CD4-positive, alpha-beta T cell treated with Interleukin-15 for 1 hour (primary cell): ENCODE measurements around the gene OOSP1.
"Not testable (repeated sequence)": the region's sequence is repeated elsewhere in the genome, so short reads cannot be mapped to it uniquely, and the experiment has no call there.

Source experiments
- DNase-seq: peaks from one replicate; pipeline ENCODE4 v3.0.0-alpha.2; 2020

The OOSP1 gene, protein sequence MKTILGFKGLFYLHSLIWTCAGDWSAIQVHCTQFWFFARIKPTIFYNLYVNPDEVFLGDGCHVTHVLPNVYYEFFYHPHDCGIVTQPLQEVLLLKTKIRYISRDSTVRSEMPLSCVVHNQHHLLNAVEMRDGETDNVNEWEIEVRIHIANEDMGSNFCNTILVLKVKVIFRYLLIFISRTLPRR

DNA sequence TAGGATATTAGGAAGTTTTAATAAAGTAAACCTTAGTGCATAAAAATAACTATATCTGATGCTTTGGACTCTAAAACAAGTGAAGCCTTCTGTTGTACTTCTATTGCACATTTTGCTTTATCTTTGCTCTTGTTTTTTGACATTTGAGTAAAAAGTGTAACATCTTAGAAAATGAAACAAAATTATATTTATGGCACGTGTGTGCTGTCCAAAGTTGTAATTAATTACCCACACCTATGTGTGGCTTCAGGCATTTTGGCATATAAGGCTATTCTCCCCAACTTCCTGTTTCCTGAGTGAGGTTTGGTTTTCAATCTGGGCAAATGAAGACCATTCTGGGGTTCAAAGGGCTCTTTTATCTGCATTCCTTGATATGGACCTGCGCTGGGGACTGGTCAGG lies at the start of gene OOSP1:
TSS of gene OOSP1 (plus strand) at position 301 of the 400 bp plus-strand sequence. CDS start at position 324, 23 bp downstream.
- DNase-seq = no peak

DNA sequence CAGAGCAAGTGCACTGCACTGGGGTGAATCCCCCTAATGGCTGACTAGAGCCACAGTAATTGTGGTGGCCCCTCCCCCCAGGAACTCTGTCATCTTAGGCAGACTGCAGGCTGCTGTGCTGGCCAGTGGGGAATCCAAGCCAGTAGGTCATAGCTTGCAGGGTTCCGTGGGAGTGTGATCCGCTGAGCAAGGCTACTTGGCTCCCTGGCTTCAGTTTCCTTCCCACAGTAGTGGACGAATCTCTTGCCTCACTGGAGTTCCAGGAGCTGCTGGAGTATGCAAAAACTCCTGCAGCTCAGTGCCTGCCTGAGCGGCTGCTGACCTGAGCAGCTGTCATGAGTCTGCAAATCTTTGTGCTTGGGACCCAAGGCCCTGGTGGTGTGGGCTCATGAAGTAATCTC lies 46.5 kb upstream of the OOSP1 start:
- no peak for DNase-seq

DNA sequence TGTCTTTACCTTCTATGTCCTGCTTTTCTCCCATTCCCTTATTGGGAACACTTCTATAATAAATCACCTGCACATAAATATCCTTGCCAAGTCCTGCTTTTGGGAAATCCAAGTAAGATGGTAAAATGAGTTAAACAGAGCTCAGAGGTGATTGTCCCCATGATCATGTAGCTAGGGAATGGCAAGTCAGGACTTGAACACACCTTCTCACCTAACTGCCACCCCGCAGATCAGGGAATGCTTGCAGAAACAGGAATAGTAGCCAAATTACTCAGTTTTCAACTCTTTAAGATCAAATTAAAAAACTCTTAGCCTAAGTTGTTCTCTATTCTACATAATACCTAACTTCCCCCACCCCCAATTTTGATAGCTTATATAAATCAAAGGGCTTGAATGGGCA lies 43.6 kb upstream of the OOSP1 start:
- DNase-seq = no peak

DNA sequence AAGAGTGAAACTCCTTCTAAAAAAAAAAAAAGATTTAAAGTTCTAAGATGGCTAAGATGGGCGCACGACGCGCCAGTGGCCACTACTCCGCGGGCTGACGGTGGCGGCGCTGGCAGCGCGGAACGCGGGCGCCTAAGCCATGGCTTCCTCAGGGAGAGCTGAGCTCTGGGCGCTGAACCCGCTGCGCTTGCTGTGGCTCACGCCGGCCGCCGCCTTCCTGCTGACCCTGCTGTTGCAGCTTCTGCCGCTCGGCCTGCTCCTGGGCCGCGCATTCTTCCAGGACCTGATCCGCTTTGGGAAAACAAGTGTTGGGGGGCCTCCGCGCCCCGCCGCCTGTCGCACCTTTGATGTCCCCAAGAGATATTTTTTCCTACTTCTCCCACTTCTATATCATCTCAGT lies 40.2 kb upstream of the OOSP1 start:
- no peak for DNase-seq

DNA sequence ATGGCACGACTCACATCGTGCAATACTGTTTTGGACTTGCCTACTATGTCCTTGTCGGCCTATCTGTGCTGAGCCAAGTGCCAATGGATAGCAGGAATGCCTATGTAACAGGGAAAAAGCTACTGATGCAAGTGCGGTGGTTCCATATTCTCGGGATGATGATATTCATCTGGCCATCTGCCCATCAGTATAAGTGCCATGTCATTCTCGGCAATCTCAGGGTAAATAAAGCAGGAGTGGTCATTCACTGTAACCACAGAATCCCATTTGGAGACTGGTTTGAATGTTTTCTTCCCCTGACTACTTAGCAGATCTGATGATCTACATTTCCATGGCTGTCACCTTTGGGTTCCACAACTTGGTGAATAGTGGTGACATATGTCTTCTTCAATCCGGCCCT lies 39.6 kb upstream of the OOSP1 start:
- no peak for DNase-seq

DNA sequence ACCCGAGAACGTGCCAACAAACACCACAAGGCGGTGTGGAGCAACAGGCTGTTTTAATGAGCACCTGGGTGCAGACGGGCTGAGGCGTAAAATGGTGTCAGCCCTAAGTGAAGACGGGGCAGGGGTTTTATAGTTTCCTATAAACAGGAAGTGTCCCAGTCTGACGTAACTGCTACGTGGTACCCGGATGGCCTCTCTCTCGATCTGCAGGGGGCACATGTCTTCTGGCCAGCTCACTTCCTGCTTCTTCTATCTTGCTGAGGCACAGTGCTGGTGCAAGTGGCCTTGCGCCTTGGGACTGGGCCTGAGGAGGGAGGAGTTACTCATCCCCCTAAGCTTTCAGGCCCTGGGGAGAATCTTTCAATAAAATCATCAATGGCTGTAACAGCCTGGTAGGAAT lies 38.7 kb upstream of the OOSP1 start:
- no peak for DNase-seq

DNA sequence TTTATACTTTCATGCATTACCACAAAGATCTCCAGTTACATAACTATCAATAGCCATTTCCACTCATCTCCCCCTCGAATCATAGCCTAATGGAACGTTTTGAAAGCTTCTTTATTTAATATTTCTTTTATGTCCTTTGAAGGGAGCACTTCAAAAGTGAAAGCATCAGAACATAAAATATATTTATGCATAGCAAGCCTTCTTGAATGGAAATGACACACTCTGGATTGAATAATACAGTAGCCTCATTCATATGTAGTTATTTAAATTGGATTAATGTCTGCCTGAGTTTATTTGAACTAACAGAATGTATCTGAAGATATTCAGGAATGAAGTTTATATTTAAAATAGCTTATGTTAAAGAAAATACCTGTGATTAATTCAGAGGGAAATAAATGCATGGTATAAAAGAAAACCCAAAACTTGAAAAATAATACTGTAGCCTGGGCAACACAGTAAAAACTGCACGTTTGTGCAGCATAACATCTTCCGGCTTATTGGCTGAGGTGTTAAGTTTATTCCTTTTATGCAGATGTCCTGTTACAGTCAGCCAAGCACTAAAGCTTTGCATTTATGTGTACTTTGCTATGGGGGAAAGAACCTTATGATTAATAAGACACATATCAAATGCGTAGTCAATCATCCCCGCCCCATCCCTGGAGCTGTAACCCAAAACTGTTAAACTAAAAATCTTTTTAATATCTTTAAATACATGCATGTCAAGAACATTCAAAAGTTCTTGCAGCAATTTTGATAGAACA lies 37.7 kb upstream of the OOSP1 start:
- no peak for DNase-seq

DNA sequence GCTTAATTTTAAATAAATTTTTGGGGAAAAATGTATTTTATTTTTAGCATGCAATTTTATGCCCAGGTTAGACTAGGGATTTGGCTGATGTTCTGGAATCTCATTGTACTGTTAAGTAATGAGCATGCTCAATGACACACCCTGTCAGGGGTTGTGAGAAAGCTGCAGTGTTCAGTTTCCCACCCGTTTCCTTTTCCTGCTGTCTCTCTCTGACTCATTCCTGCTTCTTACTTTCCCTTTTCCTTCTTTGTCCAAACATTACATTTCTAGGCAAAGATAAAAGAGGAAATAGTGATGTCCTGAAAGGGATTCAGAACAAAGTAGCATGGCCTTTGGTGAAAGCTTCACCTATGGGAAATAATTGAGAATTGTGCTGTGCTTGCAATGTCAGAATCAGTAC lies 36.9 kb upstream of the OOSP1 start:
- no peak for DNase-seq

DNA sequence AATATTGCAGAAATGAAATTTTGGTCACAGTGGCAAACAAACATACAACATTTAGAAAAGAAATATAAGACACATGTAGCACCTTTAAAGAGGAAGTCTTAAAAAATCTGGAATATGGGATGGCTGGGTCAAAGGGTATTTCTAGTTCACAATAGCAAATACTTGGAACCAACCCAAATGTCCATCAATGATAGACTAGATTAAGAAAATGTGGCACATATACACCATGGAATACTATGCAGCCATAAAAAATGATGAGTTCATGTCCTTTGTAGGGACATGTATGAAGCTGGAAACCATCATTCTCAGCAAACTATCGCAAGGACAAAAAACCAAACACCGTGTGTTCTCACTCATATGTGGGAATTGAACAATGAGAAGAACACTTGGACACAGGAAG lies 34.7 kb upstream of the OOSP1 start:
- DNase-seq = not testable (repeated sequence)

DNA sequence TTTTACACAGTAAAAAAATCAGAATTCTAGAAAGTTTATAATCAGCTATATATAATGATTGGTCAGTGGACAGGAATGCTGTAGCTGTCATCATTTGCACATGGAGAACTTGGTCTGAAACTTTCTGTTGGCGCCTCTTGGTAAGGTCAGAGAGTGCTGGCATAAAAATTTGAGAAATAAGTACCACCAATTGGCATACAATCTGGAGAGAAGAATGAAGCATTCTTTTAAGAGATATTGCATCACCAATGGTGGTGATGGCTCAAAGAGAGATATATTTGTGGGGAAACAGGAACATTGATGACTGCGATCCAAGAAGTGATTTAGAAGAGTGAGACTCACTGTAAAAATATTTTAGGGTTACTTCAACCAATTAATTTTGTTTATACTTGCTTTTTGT lies 19.8 kb upstream of the OOSP1 start:
- DNase-seq = no peak

DNA sequence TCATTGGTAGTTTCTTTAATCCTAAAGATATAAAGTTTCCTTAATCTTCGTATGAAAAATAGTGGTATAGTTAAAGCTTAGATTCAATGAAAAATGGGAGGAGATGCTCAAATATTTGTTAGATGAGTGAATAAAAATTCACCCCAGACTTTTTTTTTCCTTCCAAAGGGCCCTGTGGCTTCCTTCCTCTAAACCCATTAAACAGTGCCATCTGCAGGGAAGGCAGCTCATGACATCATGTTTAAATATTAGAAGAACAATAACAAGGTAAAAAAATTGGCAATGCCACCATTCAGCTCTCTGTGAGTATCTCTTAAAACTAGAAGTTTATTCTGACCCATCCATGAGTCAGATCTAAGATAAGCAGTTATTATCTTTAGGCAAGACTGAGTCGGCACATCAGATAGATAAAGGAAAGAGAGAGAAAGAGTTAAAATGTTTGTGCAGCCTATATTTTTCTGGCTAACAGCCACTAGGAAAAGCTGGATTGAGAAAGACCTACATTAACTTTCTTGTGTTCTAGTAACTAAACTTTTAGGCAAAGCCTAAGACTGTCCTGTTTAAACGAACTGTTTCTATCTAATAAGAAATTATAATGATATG lies 19.1 kb upstream of the OOSP1 start:
- no peak for DNase-seq

DNA sequence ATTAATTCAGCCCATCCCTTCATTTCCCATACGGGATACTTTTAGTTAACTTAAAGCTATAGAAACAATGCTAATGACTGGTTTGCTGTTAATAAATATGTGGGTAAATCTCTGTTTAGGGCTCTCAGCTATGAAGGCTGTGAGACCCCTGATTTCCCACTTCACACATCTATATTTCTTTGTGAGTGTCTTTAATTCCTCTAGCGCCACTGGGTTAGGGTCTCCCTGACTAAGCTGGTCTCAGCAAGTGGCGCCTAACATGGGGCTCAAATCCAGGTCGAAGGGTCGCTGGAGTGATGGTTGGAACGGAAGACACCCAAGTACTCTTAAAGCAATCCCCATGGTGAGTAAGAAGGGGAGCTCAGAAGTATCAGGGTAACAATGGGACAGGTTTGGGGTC lies 14.4 kb upstream of the OOSP1 start:
- no peak for DNase-seq

DNA sequence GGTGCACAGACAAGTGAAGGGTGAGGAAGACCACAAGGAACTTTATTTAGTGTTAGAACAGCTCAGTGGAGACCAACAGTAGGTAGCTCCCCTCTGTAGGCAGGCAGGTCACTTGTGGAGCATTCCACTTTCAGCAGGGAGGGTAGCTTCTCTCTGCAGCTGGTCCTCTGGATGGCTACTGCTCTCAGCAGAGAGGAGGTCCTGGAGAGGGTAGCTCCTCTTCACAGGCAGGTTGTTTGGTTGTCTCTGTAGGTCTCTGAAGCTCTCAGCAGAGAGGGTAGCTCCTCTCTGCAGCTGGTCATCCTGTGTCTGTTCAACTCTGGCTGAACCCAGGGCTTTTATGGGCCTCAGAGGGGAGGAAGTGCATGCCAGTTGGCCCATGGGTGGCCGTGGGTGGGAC lies 6.5 kb upstream of the OOSP1 start:
- DNase-seq = no peak

DNA sequence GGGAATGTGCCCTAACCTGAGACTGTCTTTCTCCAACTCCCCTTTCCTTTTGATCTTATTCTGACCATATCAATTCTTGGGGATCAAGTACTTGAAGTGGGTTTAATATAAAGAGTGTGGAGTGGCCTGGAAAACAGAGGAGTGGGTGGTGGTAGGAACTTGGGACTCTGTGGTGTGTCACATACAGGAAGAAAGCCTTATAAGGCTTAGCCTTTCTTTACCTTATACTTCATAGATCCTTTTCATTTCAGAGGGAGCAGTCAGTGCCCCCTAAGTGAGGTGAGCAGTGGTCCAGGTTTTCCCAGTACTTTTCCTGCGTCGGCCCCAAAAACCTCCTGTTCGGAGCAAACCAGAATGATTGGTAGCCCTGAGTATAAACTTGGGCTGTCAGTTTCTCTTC lies 486 bp downstream of the OOSP1 start:
- DNase-seq = no peak

DNA sequence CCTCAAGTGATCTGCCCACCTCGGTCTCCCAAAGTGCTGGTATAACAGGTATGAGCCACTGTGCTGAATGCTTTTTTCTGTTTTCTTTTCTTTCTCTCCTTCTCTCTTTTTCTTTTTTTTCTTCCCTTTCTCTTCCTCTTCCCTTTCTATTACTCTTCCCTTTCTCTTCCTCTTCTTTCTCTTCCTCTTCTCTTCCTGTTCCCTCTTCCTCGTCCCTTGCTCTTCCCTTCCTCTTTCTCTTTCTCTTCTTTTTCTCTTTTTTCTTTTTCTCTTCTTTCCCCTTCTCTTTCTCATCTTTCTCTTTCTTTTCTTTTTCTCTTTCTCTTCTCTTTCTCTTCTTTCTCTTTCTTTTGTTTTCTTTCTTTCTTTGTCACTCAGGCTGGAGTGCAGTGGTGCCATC lies 1.2 kb downstream of the OOSP1 start:
- no peak for DNase-seq

DNA sequence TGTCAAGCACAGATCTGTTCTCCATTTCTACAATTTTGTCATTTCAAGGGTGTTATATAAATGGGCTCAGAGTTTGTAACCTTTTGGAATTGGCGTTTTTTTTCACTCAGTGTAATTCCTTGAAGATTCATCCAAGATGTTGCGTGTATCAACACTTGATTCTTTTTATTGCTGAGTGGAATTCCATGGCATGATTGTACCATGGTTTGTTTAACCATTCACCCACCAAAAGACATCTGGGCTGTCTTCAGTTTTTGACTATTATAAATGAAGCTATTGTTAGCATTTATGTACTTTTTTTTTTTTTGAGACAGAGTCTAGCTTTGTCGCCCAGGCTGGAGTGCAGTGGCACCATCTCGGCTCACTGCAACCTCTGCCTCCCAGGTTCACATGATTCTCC lies 2.9 kb downstream of the OOSP1 start:
- no peak for DNase-seq

DNA sequence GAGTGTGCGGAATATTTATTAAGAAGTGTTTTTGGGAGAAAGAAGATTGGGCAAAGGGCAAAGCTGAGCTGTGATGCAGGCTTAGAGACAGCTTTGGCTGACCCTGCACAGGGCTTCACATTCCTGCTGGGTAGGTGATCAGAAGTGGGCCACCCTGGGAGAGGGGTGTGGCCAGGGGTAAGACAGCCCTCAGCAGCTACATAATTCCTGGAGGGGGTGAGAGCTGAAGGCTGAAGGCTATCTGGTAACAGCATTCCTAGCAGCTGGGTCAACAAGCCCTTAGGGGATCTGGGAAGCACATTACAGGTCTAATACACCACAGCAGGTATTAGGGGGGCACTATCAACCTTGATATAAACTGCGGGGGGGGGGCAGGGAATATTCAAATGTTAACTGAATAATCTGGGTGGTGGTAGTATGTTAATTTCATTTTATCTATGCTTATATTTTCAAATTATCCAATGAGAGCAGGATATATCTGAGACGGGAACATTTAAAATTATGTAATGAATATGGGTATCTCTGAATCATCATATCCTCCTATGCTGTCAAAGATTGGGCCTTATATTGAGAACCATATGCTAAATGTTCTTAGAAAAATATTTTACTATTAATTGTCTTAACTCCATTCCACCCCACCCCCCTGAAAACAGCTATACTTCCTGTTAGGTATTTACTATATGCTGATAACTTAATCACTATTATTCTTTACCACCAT lies 5.9 kb downstream of the OOSP1 start:
- no peak for DNase-seq

DNA sequence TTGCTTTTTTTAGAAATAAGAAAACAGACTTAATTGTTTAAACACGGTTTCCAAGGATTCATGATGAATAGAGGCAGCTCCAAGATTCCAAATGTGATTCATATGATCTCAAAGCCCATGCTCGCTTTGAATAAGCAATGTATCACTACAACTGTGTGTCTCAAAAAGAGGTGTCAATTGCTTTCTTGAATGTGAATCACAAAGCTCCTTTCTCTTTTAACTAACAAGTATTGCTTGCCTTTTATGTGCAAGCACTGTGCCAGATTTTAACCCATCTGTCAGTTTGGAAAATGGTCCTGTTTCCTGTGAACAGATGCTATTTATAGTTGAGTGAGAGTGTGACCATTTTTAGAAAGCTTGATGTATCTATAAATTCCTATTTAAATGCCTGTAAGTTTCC lies 6.5 kb downstream of the OOSP1 start:
- no peak for DNase-seq

DNA sequence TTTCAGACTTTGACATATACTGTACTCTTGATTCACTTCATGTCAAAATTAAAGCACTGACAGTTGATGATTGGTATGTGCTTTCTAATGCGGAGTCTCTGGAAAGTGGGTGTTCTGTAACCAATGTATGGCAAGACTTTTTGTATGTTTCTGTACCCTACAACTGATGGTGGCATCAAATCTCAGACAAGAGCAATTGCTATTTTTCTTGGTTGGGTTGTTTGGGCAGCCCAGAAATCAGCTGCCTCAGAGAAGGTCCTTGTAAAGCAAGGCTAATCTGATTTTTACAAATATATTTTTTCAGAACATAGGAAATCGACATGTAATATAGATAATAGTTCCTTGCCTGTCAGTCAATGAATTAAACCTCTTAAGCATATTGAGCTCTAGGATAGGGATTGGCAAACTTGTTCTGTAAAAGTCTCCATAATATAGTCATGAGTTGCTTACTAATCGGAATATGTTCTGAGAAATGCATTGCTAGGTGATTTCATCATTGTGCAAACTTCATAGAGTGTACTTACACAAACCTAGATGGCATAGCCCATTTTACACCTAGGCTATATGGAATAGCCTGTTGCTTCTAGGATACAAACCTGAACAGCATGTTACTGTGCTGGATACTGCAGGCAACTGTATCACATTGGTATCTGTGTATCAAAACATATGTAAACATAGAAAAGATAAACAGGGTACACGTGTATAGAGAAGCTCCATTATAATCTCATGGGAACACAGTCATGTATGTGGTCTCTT lies 15.4 kb downstream of the OOSP1 start:
- DNase-seq = no peak

DNA sequence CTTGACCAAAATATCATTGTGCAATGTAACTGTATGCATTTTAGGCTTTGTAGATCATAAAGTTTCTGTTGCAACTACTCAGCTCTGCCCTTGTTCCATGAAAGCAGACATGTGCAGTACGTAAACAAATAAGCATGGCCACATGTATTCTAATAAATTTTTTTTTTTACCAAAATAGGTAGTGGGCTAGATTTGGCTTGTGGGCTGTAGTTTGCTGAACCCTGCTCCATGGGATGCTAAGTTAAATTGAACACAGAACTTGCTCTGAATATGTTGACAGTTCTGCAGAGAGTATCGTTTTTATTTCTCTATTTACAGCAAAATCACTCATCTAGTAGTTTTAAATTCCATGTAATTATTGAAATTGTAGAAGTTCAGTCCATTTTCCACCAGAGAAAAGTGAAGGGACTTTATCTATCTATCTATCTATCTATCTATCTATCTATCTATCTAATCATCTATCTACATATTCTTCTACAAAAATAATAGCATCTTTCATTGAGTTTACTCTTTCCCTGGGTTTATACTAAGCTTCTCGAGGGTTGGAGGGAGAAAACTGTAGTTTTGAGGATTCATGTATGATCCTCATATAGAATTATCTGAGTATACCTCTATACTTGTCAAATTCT lies 16.1 kb downstream of the OOSP1 start:
- no peak for DNase-seq

DNA sequence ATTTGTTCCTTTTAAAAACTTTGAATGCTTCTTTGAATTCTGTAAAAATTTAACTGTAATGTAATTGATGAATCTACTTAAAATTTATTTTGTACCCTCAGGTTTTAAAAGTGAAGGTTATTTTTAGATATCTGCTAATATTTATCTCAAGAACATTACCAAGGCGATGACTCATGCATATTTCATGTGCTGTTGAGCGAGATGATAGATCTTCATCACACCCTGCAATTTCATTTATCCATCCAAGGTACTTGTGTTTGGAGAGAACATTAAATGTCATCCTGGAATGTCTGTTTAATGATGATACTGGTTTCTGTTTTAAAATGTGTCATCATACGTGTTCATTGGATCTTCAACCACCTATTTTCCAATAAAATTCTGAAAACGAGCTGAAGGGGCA lies 18.9 kb downstream of the OOSP1 start:
- no peak for DNase-seq

DNA sequence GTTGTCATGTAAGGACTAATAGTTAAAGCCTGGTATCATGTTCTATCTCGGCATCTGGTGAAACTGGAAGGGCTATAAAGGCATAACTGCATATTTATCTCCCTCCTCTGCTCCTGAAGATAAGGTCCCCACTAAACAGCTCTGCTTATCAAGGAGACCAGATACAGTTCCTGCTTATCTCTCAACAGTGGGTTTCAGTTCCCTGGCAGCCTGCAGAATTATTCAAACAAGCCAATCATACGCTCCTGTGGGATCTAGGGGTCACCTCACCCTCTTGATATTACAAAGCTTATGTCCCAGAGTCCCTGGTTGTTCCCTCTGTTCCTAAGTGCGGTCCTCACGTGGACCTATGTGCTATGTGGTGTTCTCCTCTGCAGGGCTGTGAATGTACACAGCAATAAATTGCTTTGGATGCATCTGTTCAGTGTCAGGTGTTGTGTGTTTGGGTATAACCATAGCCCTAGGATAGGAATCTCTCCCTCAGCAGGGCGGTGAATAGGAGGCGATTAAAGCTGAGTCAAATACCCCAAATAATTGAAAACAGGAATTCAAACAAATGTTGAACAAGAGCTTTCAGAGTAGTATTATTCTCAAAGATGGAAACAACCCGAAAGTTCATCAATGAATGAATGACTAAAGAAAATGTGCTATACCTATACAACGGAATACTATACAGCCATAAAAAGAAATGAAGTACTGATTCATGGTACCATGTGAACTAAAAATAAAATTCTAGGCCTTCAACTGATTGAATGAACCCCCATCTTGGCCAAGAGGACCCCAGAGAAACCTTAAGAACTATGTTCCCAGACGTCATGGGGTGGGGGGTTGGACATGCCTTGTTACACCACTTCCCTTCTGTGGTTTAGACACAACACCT lies 22.5 kb downstream of the OOSP1 start:
- no peak for DNase-seq
